ENCODE measurements around the gene MRTFA. TPM values are rescaled to one million over a fixed set of nuclear protein-coding genes. Genes with fewer than 3 reads are reported as not detected.

MRTFA gene
- total and polyA plus RNA-seq, 4 donors, result 7.5 to 22.0 (median 9.6) TPM

DNA sequence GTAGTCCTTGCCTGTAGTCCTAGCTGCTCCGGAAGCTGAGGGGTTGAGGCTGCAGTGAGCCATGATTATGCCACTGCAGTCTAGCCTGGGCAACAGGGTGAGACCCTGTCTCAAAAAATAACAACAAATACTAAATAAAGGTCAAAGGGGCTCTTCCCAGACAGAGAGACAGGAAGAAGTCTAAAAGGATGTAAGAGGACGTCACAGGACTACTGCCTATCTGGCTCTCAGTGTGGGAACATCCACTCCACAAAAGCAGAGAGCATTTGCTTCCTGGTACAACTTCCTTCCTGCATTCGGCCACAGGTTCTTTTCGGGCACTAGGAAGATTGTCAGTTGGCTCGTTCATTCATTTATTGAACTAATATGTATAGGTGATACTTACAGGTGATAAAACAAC lies 155.5 kb downstream of the MRTFA start:
- Histone ChIP-seq H3K9me3 (ENCODE audit: control insufficient read depth in 4 of 4, low read length in 3 of 4) (no peaks in the 10 kb centered on the region), H3K36me3 (ENCODE audit: control insufficient read depth in 4 of 4, insufficient read depth in 3 of 4, low read depth in 1 of 4, low read length in 3 of 4) (no peaks in the 10 kb centered on the region), H3K9ac (ENCODE audit: low read depth in 1 of 2, low read length in 2 of 2) (no peak overlapping the region), H3K27ac (ENCODE audit: low read depth in 1 of 2, low read length in 2 of 2) (no peak overlapping the region), H3K27me3 (ENCODE audit: control insufficient read depth in 4 of 4, insufficient read depth in 4 of 4, low read length in 3 of 4) (no peaks in the 10 kb centered on the region), H3K4me3 (ENCODE audit: low read depth in 1 of 3, low read length in 3 of 3) (no peak overlapping the region), H3K4me1 (ENCODE audit: control insufficient read depth in 4 of 4, insufficient read depth in 4 of 4, low read length in 3 of 4) (no peaks in the 10 kb centered on the region)
- no peak for DNase-seq (ENCODE audit: low spot score)
- TF ChIP-seq TAF1 (conservative IDR thresholded peaks at IDR 0.05), result no peak
- TF ChIP-seq, protein P1, sequence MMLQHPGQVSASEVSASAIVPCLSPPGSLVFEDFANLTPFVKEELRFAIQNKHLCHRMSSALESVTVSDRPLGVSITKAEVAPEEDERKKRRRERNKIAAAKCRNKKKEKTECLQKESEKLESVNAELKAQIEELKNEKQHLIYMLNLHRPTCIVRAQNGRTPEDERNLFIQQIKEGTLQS (IDR thresholded peaks at IDR 0.05), result no peak
- no peak for TF ChIP-seq HNF4A (conservative IDR thresholded peaks at IDR 0.05)
- peak; percentile 65 for TF ChIP-seq NR2F2 (IDR thresholded peaks at IDR 0.05)
- TF ChIP-seq, protein P2, sequence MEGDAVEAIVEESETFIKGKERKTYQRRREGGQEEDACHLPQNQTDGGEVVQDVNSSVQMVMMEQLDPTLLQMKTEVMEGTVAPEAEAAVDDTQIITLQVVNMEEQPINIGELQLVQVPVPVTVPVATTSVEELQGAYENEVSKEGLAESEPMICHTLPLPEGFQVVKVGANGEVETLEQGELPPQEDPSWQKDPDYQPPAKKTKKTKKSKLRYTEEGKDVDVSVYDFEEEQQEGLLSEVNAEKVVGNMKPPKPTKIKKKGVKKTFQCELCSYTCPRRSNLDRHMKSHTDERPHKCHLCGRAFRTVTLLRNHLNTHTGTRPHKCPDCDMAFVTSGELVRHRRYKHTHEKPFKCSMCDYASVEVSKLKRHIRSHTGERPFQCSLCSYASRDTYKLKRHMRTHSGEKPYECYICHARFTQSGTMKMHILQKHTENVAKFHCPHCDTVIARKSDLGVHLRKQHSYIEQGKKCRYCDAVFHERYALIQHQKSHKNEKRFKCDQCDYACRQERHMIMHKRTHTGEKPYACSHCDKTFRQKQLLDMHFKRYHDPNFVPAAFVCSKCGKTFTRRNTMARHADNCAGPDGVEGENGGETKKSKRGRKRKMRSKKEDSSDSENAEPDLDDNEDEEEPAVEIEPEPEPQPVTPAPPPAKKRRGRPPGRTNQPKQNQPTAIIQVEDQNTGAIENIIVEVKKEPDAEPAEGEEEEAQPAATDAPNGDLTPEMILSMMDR (IDR thresholded peaks at IDR 0.05; ENCODE audit: low read depth, low read length, missing input control), result no peak
- no peak for TF ChIP-seq FOXA2 (IDR thresholded peaks at IDR 0.05)
- WGBS, result 80% methylated on average over 5 of the region's 5 CpGs

DNA sequence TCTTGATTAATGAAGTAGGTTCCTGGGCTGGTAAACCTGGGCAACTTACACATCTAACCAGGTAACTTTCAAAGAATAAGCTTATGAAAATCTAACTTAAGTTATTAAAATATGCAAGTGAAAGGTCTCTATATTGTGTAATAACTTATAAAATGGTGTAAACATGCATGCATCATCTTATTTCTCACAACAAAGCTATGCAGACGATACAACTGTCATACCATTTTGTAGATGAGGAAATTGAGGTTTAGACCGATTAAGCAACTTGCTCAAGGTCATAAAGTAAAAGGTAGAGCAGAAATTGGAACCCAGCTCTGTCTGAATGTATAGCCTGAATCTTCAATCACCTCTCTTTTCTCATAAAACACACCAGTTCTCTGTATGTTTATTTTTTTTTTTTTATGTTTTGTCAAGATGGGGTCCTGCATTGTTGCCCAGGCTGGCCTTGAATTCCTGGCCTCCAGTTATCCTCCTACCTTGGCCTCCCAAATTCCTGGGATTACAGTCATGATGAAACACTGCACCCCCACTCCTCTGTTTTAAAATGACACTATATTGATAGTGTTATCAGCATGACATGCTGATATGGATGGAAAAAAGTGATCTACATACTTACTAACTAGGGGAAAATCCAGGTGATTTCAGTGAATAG lies 156.5 kb downstream of the MRTFA start:
- Histone ChIP-seq H3K27me3 (ENCODE audit: control insufficient read depth in 4 of 4, insufficient read depth in 4 of 4, low read length in 3 of 4) (no peaks in the 10 kb centered on the region), H3K36me3 (ENCODE audit: control insufficient read depth in 4 of 4, insufficient read depth in 3 of 4, low read depth in 1 of 4, low read length in 3 of 4) (no peaks in the 10 kb centered on the region), H3K4me3 (ENCODE audit: low read depth in 1 of 3, low read length in 3 of 3) (no peak overlapping the region), H3K4me1 (ENCODE audit: control insufficient read depth in 4 of 4, insufficient read depth in 4 of 4, low read length in 3 of 4) (no peaks in the 10 kb centered on the region), H3K9ac (ENCODE audit: low read depth in 1 of 2, low read length in 2 of 2) (no peak overlapping the region), H3K9me3 (ENCODE audit: control insufficient read depth in 4 of 4, low read length in 3 of 4) (no peaks in the 10 kb centered on the region), H3K27ac (ENCODE audit: low read depth in 1 of 2, low read length in 2 of 2) (no peak overlapping the region)
- 80% methylated on average over 2 of the region's 2 CpGs for WGBS
- TF ChIP-seq FOXA1 (IDR thresholded peaks at IDR 0.05) (no peak), EGR1 (IDR thresholded peaks at IDR 0.05; ENCODE audit: low read depth in 2 of 2) (no peak), HNF4G (IDR thresholded peaks at IDR 0.05) (no peak), TAF1 (conservative IDR thresholded peaks at IDR 0.05) (no peak), HNF4A (conservative IDR thresholded peaks at IDR 0.05) (no peak), RXRA (IDR thresholded peaks at IDR 0.05) (no peak), YY1 (IDR thresholded peaks at IDR 0.05) (no peak), NR2F2 (IDR thresholded peaks at IDR 0.05) (no peak), SP1 (IDR thresholded peaks at IDR 0.05) (no peak), RAD21 (IDR thresholded peaks at IDR 0.05) (no peak)
- TF ChIP-seq, protein P2 (IDR thresholded peaks at IDR 0.05; ENCODE audit: low read depth, low read length, missing input control), result no peak
- TF ChIP-seq, protein P3, sequence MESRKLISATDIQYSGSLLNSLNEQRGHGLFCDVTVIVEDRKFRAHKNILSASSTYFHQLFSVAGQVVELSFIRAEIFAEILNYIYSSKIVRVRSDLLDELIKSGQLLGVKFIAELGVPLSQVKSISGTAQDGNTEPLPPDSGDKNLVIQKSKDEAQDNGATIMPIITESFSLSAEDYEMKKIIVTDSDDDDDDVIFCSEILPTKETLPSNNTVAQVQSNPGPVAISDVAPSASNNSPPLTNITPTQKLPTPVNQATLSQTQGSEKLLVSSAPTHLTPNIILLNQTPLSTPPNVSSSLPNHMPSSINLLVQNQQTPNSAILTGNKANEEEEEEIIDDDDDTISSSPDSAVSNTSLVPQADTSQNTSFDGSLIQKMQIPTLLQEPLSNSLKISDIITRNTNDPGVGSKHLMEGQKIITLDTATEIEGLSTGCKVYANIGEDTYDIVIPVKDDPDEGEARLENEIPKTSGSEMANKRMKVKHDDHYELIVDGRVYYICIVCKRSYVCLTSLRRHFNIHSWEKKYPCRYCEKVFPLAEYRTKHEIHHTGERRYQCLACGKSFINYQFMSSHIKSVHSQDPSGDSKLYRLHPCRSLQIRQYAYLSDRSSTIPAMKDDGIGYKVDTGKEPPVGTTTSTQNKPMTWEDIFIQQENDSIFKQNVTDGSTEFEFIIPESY (IDR thresholded peaks at IDR 0.05), result no peak
- TF ChIP-seq, protein P4, sequence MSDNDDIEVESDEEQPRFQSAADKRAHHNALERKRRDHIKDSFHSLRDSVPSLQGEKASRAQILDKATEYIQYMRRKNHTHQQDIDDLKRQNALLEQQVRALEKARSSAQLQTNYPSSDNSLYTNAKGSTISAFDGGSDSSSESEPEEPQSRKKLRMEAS (IDR thresholded peaks at IDR 0.05), result no peak
- DNase-seq (ENCODE audit: low spot score), result no peak
